DOHH2 (cell line): ENCODE results near the gene PRR23E.

Experiments used
- H3F3A ChIP-seq: fragments of 200-600 bp; sonication (generic), shearing (Covaris generic); 2 replicates; pipeline ENCODE4 v1.6.0; 2016; ENCODE audit warnings: antibody characterized with exemption, mild to moderate bottlenecking; ENCODE audit not compliant: control insufficient read depth, insufficient read depth
- H3K27ac ChIP-seq: fragments of 200-600 bp; sonication (generic); 2 replicates; pipeline ENCODE4 v1.5.1; 2014; ENCODE audit warnings: low read depth, mild to moderate bottlenecking, low read length, moderate library complexity
- H3K27me3 ChIP-seq: fragments of 200-600 bp; sonication (generic); 2 replicates; pipeline ENCODE4 v1.6.1; 2014; ENCODE audit warnings: mild to moderate bottlenecking, low read length, mixed read lengths; ENCODE audit not compliant: control insufficient read depth
- H3K36me3 ChIP-seq: fragments of 200-600 bp; sonication (generic); 2 replicates; pipeline ENCODE4 v1.6.1; 2014; ENCODE audit warnings: mild to moderate bottlenecking, low read length, moderate library complexity, mixed read lengths; ENCODE audit not compliant: control insufficient read depth
- H3K4me1 ChIP-seq: fragments of 200-600 bp; sonication (generic); 2 replicates; pipeline ENCODE4 v1.6.1; 2014; ENCODE audit warnings: mild to moderate bottlenecking, low read length, mixed read lengths; ENCODE audit not compliant: control insufficient read depth
- H3K4me2 ChIP-seq: fragments of 200-600 bp; sonication (generic); 2 replicates; pipeline ENCODE4 v1.6.0; 2014; ENCODE audit warnings: mild to moderate bottlenecking, low read length, moderate library complexity
- H3K4me3 ChIP-seq: fragments of 200-600 bp; sonication (generic); 2 replicates; pipeline ENCODE4 v1.5.1; 2014; ENCODE audit warnings: mild to moderate bottlenecking, low read length, mixed read lengths
- H3K79me2 ChIP-seq: fragments of 200-600 bp; sonication (generic); 2 replicates; pipeline ENCODE4 v1.6.1; 2014; ENCODE audit warnings: mild to moderate bottlenecking, low read length, mixed read lengths; ENCODE audit not compliant: control insufficient read depth
- H3K9me2 ChIP-seq: fragments of 200-600 bp; sonication (generic); replicated peaks from 2 replicates; pipeline ENCODE4 v1.6.1; 2014; ENCODE audit warnings: mild to moderate bottlenecking, low read length, mixed read lengths; ENCODE audit not compliant: control insufficient read depth
- H3K9me3 ChIP-seq: fragments of 200-600 bp; sonication (generic); 2 replicates; pipeline ENCODE4 v1.6.1; 2014; ENCODE audit warnings: antibody characterized with exemption, low read length, mixed read lengths; ENCODE audit not compliant: control insufficient read depth, insufficient read depth
- H4K20me1 ChIP-seq: fragments of 200-600 bp; sonication (generic); 2 replicates; pipeline ENCODE4 v1.6.0; 2014; ENCODE audit warnings: low read depth, mild to moderate bottlenecking, antibody characterized with exemption, low read length, moderate library complexity; ENCODE audit not compliant: control insufficient read depth, insufficient read depth
- CTCF ChIP-seq: fragments of 200-600 bp; sonication (generic); IDR thresholded peaks from one replicate; pipeline ENCODE4 v1.5.1; 2014; ENCODE audit warnings: antibody characterized with exemption, mild to moderate bottlenecking, low read depth, low read length; ENCODE audit not compliant: poor library complexity, severe bottlenecking
- EZH2phosphoT487 ChIP-seq: fragments of 200-600 bp; sonication (generic); IDR thresholded peaks from 2 replicates; pipeline ENCODE4 v1.6.1; 2017; ENCODE audit warnings: borderline replicate concordance, mild to moderate bottlenecking, antibody characterized with exemption, low read length, moderate library complexity, mixed read lengths

Gene PRR23E

GRCh38 chr3:127238602-127239001 is 45.7 kb downstream of the PRR23E start:
- no peak overlapping the region for H3K4me2 ChIP-seq
- no peaks in the 10 kb centered on the region for H3F3A ChIP-seq
- H4K20me1 ChIP-seq = no peaks in the 10 kb centered on the region
- H3K36me3 ChIP-seq = no peaks in the 10 kb centered on the region
- H3K27me3 ChIP-seq = 0 out of 2 replicates have a peak, but pooled peaks cover 2% of the 10 kb centered on the region
- no peaks in the 10 kb centered on the region for H3K9me3 ChIP-seq
- no peak for TF ChIP-seq CTCF
- no peak for TF ChIP-seq EZH2phosphoT487
- no peaks in the 10 kb centered on the region for H3K4me1 ChIP-seq
- H3K79me2 ChIP-seq = no peaks in the 10 kb centered on the region
- no peak overlapping the region for H3K27ac ChIP-seq
- no peaks in the 10 kb centered on the region for H3K9me2 ChIP-seq
- H3K4me3 ChIP-seq = no peak overlapping the region

DNA sequence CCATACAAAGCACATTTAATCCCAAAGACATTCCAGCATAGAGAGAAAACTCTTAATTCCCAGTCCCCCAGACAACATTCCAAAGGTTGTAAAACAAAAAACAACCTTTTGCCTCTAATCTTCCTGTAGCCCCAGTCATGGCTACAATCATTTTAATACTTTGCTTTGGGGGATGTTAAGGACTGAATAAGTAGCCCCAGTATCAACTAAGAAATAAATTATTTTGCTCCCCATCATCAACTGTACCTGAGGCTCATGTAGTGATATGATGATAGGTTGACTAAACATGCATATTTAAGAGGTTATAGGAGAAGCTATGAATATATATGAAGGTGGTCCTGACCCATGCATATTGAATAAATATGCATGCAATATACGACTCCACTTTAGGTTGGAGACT is 54.4 kb downstream of the PRR23E start:
- H3K4me1 ChIP-seq = no peaks in the 10 kb centered on the region

More for the DNA sequence above, 54.4 kb downstream of the PRR23E start:
- Histone ChIP-seq H3K79me2 (no peaks in the 10 kb centered on the region), H3K27me3 (no peaks in the 10 kb centered on the region), H3K4me2 (no peak overlapping the region), H3F3A (no peaks in the 10 kb centered on the region), H3K4me3 (no peak overlapping the region), H3K27ac (no peak overlapping the region), H4K20me1 (no peaks in the 10 kb centered on the region), H3K36me3 (no peaks in the 10 kb centered on the region), H3K9me2 (no peaks in the 10 kb centered on the region), H3K9me3 (peaks cover 23% of the 10 kb centered on the region)
- TF ChIP-seq EZH2phosphoT487 (no peak), CTCF (no peak)
